ENCODE results near the gene NFKBIE.

NFKBIE gene

DNA sequence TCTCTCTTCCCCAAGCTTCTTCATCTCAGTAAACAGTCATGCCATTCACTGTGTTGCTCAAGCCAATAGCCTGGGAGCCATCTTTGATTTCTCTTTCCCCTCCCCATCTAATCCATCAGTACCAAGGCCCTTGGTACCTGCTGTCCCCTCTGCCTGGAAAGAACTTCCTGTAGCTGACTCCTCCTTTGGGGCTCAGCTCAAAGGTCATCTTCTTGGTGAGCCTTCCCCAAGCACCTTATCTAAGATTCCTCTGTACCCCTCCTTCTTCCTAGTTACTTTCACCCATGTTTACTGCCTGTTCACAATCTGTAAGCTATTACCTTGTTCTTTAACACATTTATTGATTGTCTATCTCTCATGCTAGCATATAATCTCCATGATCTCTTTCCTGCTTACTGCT is 44.3 kb upstream of the NFKBIE start:
- Histone ChIP-seq H3F3A (ENCODE audit: low read depth) (no peaks in the 10 kb centered on the region), H4K20me1 (ENCODE audit: insufficient read depth, low read length, poor library complexity, severe bottlenecking) (no peaks in the 10 kb centered on the region), H3K4me2 (ENCODE audit: low read depth, low read length, poor library complexity, severe bottlenecking) (no peak overlapping the region), H2AFZ (ENCODE audit: low read length) (no peak overlapping the region), H3K9me2 (replicated peaks; ENCODE audit: low read depth, low read length) (no peaks in the 10 kb centered on the region), H3K4me1 (ENCODE audit: insufficient read depth, low read length, poor library complexity, severe bottlenecking) (peaks cover 13% of the 10 kb centered on the region), H3K79me2 (ENCODE audit: insufficient read depth, low read length) (peaks cover 22% of the 10 kb centered on the region), H3K9me3 (ENCODE audit: insufficient read depth, low read depth, low read length) (no peaks in the 10 kb centered on the region), H3K36me3 (ENCODE audit: insufficient read depth, low read length) (peaks cover 32% of the 10 kb centered on the region; the same call in 1 of the 2 replicates), H3K9ac (ENCODE audit: low read depth, low read length, poor library complexity, severe bottlenecking) (no peak overlapping the region), H3K4me3 (ENCODE audit: low read length, poor library complexity, severe bottlenecking) (no peak overlapping the region), H3K27me3 (ENCODE audit: insufficient read depth, low read length, poor library complexity, severe bottlenecking) (no peaks in the 10 kb centered on the region)
- TF ChIP-seq CTCF (conservative IDR thresholded peaks at IDR 0.05; ENCODE audit: low read length) (no peak), EZH2phosphoT487 (IDR thresholded peaks at IDR 0.05; ENCODE audit: borderline replicate concordance) (no peak)

- no peak overlapping the region for H2AFZ ChIP-seq (ENCODE audit: low read length)
- H3K9me3 ChIP-seq (ENCODE audit: insufficient read depth, low read depth, low read length): no peaks in the 10 kb centered on the region
- no peak overlapping the region for H3K4me3 ChIP-seq (ENCODE audit: low read length, poor library complexity, severe bottlenecking)
- H3K4me1 ChIP-seq (ENCODE audit: insufficient read depth, low read length, poor library complexity, severe bottlenecking): peaks cover 13% of the 10 kb centered on the region
- no peak for TF ChIP-seq CTCF (conservative IDR thresholded peaks at IDR 0.05; ENCODE audit: low read length)
- TF ChIP-seq EZH2phosphoT487 (IDR thresholded peaks at IDR 0.05; ENCODE audit: borderline replicate concordance): no peak
- no peaks in the 10 kb centered on the region for H3F3A ChIP-seq (ENCODE audit: low read depth)
- H3K27me3 ChIP-seq (ENCODE audit: insufficient read depth, low read length, poor library complexity, severe bottlenecking): no peaks in the 10 kb centered on the region
- H3K79me2 ChIP-seq (ENCODE audit: insufficient read depth, low read length): peaks cover 22% of the 10 kb centered on the region
- H3K9ac ChIP-seq (ENCODE audit: low read depth, low read length, poor library complexity, severe bottlenecking): no peak overlapping the region
- no peaks in the 10 kb centered on the region for H4K20me1 ChIP-seq (ENCODE audit: insufficient read depth, low read length, poor library complexity, severe bottlenecking)
- no peaks in the 10 kb centered on the region for H3K9me2 ChIP-seq (replicated peaks; ENCODE audit: low read depth, low read length)
- no peak overlapping the region for H3K4me2 ChIP-seq (ENCODE audit: low read depth, low read length, poor library complexity, severe bottlenecking)
- H3K36me3 ChIP-seq (ENCODE audit: insufficient read depth, low read length): peaks cover 38% of the 10 kb centered on the region; the same call in 1 of the 2 replicates
Observed at GRCh38 chr6:44309092-44309491, 43.7 kb upstream of the NFKBIE start.

DNA sequence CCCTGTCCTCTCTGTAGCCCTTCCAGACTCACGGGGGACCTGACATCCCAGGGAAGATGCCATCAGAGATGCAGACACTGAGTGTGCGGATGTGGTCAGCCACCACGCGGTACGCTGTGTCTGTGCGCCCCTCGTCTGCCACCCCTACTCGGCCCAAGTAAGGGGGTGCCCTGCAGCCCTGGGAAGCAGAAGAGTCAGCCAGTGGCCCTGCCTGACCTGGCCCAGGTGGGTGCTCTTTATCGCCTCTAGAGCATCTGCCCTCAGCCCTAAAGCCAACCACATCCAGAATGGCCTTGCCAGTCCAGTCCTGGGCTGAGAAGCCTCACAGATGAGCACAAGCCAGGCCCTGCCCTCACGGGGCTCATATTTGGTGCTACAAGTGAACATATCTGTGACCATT is 41.9 kb upstream of the NFKBIE start:
- H3K9ac ChIP-seq (ENCODE audit: low read depth, low read length, poor library complexity, severe bottlenecking): no peak overlapping the region

More for the DNA sequence above, 41.9 kb upstream of the NFKBIE start:
- H3K79me2 ChIP-seq (ENCODE audit: insufficient read depth, low read length): peaks cover 14% of the 10 kb centered on the region
- TF ChIP-seq EZH2phosphoT487 (IDR thresholded peaks at IDR 0.05; ENCODE audit: borderline replicate concordance): no peak
- no peak for TF ChIP-seq CTCF (conservative IDR thresholded peaks at IDR 0.05; ENCODE audit: low read length)
- H3K4me3 ChIP-seq (ENCODE audit: low read length, poor library complexity, severe bottlenecking): no peak overlapping the region
- peaks cover 11% of the 10 kb centered on the region for H3K4me1 ChIP-seq (ENCODE audit: insufficient read depth, low read length, poor library complexity, severe bottlenecking)
- no peaks in the 10 kb centered on the region for H3K9me3 ChIP-seq (ENCODE audit: insufficient read depth, low read depth, low read length)
- H3K36me3 ChIP-seq (ENCODE audit: insufficient read depth, low read length): peaks cover 56% of the 10 kb centered on the region; the same call in 1 of the 2 replicates
- H3F3A ChIP-seq (ENCODE audit: low read depth): no peaks in the 10 kb centered on the region
- no peak overlapping the region for H3K4me2 ChIP-seq (ENCODE audit: low read depth, low read length, poor library complexity, severe bottlenecking)
- H3K9me2 ChIP-seq (replicated peaks; ENCODE audit: low read depth, low read length): no peaks in the 10 kb centered on the region
- no peaks in the 10 kb centered on the region for H4K20me1 ChIP-seq (ENCODE audit: insufficient read depth, low read length, poor library complexity, severe bottlenecking)
- no peaks in the 10 kb centered on the region for H3K27me3 ChIP-seq (ENCODE audit: insufficient read depth, low read length, poor library complexity, severe bottlenecking)
- no peak overlapping the region for H2AFZ ChIP-seq (ENCODE audit: low read length)
